GM21423 (cell line): ENCODE results near the gene SIAH2.

Experiments
- ATAC-seq: cut with Tn5 transposase; IDR thresholded peaks from one replicate; pipeline ENCODE4 v1.9.1; 2021; ENCODE audit warnings: mild to moderate bottlenecking, moderate library complexity; ENCODE audit not compliant: unreplicated experiment

Gene SIAH2

DNA sequence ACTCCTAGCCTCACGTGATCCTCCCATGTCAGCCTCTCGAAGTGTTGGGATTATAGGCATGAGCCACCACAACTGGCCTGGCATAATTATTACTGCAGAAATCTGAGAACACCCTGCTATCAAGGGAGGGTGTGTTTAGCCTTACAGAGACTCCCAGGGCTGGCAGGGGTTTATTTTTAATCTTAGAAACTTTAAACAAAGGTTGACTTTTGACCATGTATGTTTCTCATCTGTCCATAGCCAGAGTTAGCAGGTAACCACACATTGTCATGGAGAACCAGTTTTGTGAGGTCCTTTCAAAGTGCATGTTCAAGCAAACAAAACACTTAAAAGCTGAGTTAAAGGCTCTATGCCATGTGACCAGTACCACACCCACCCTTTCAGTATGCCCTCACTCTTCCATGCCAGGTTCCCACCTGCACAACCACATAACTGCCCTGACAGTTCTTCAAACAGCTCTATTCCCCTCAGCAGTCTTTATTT, 11.1 kb downstream of the SIAH2 start:
- no peak for ATAC-seq

DNA sequence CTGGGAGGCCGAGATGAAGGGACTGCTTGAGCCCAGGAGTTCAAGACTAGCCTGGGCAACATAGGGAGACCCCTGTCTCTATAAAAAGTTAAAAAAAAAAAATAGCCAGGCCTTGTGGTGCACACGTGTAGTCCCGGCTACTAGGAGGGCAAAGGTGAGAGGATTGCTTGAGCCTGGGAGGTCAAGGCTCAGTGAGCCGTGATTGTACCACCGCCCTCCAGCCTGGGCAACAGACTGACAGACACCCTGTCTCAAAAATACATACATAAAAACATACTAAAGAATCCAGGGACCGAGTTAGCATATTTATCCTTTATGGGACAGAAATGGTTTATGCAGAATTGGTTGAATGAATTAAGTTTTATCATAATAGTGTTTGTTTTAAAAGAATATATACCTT, 13.7 kb downstream of the SIAH2 start:
- ATAC-seq, result no peak

GRCh38 chr3:150748684-150749047, 14.3 kb downstream of the SIAH2 start:
- no peak for ATAC-seq

DNA sequence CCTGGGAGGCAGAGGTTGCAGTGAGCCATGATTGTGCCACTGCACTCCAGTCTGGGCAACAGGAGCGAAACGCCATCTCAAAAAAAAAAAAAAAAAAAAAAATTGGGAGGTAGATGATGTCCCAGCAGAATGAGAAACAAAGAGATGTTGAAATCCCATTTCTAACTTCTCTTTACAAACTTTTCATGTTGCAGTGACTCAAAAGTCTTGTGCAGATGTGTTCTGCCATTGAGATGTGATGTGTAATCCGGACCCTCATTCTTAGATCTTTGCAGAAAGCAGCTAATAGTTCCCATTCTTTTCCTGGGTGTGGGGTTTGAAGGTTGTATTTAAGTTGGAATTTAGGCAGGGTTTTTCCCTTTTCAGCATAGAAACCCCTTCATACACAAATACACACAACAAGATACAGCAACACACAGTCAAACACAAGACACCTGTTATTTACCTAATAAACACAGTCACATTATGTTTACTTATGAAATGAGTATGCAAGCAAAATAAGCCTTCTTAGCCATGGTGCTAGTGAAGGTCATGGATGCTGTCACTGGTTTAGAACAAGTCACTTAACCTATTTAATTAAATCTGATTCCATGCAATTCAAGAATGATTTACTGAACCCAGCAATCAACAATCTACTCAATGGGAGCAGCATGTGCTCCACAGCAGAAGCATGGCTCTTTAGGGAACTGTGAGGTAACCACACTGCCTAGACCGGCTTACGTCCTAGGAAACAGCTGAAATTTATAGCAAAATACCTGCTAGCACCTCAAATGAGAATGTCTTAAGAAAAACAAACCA, 14.9 kb downstream of the SIAH2 start:
- ATAC-seq, result no peak

GRCh38 chr3:150746791-150747590, 16.0 kb downstream of the SIAH2 start:
- no peak for ATAC-seq

- ATAC-seq, result no peak
These were observed 17.1 kb downstream of the SIAH2 start for GRCh38 chr3:150745832-150746231.

- no peak for ATAC-seq
These were observed 18.1 kb downstream of the SIAH2 start for GRCh38 chr3:150744919-150745211.

DNA sequence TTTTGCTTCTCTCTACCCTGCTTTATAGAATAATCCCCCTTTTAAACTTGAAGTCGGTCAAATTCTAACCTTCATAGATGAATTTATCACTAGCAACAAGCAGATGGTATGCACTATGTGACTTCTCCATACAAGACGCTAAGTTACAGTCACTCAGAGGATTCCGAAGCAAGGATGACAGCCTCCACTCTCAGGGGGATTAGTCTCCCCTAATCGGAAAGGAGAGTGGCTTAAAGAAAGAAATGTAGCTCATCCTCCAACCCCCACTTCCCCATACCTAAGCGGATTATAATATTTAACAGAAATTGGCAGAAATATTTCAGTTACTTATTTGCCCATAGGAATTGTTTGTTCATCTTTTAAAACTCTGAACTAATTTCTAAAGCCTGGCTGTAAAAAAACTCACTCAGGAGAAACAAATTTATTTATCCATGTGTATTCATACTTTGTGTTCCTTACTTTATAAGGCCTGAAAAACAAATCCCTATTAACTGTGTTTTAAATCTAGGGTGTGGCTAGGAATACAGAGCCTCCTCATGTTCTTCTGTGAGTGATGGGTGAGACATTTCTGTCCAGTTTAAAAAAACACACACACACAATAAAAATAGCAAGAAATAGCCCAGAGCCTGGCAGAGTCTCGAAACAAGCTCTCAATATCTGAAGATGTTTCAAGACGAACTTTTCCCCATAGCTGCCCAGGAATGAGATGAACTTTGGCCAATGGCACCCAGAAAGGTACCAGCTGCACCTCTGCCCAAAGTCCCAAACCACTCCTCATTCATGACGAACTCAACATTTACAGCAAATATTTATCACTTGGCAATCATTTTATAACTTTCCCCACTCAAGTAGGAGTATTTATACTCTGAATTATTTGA, 18.7 kb downstream of the SIAH2 start:
- no peak for ATAC-seq

GRCh38 chr3:150743508-150743907, 19.5 kb downstream of the SIAH2 start:
- no peak for ATAC-seq

- no peak for ATAC-seq
These were observed 20.3 kb downstream of the SIAH2 start for GRCh38 chr3:150742679-150743078.

- ATAC-seq, result no peak
These were observed 20.8 kb downstream of the SIAH2 start for GRCh38 chr3:150742141-150742523.

DNA sequence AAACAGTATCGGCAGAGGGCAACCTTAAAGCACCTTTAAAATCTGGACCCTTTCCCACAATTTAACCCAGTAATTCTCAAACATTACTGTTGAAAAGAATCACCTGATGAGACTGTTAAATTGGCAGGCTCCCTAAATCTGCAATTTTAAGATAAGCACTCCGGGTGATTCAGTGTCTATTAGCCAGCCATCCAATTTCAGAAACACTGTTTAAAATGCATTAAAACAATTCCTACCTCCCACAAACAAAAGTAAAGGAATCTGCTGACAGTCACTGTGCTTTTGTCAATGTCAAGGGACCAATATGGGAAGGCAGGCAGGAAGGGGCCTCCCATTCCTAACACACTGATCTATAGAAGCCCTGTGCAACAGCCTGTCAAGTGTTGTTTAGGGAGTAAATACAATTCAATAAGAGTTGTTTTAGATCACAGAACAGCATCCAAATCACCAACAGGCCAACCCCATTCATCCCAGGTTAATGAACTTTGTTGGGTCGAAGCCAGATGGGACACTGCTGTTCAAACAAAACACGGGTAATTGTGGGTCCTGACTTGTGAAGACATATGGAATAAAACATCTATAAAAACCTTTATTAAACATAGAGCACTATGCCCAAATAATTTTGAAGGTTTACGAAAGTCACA, 21.4 kb downstream of the SIAH2 start:
- ATAC-seq, result no peak

GRCh38 chr3:150740733-150741496, 22.1 kb downstream of the SIAH2 start:
- no peak for ATAC-seq

DNA sequence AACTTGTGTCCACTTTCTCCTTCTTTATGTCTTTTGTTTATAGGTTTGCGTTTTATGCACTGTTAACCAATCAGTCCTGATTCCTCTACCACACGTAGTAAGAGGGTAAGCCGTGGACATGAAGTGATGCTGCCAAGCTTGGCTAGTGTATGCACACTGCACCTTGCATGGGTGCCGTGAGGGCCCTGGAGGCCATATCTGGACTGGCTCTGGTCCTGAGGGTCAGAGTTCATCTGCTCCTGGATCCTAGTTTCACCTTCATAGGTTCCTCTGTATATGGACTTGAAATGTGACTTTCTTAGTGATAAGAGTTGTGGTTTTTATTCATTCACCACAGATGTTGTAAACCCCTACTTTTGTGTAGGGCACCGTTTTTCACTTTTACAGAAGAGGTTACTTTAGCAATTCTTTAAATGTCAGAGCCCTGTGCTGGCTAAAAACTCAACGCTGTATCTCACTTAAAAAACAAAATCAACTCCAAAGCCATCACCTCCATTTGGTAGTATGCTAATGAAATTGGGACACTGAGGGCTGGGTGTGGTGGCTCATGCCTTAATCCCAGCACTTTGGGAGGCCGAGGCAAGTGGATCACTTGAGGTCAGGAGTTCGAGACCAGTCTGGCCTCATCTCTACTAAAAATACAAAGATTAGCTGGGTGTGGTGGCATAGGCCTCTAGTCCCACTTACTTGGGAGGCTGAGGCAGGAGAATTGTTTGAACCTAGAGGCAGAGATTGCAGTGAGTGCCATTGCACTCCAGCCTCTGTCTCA, 22.9 kb downstream of the SIAH2 start:
- ATAC-seq, result peak; percentile 9

DNA sequence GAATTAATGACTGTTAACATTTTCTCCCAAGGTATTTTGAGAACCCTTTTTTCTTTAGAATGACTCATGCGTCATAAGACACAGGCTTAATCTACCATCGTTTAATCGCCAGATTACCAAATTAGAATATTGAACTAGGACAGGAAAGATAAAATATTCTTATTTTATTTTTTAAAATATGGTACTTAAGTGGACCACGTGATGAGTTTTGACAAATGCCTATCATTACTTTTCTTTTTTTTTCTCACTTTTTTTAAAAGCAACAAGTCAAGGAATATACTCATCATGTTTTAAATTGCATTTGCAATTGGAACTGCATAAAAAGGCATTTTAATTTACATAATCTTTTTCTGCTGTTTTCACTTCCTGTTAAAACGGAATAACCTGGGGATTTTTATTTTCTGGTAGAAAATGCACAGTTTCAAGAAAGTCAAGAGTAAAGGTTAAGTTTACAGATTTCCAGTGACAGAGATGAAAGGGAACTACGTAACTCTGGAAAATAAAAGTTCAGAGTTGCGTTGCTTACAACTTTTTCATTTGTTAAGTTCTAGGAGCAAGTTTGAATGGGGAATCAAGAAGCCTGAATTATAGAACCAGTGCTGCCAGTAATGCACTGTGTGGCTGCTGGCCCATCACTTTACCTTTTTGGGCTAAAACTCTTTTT, 23.6 kb downstream of the SIAH2 start:
- peak; percentile 35 for ATAC-seq

- no peak for ATAC-seq
These were observed 24.3 kb downstream of the SIAH2 start for GRCh38 chr3:150738688-150739087.

DNA sequence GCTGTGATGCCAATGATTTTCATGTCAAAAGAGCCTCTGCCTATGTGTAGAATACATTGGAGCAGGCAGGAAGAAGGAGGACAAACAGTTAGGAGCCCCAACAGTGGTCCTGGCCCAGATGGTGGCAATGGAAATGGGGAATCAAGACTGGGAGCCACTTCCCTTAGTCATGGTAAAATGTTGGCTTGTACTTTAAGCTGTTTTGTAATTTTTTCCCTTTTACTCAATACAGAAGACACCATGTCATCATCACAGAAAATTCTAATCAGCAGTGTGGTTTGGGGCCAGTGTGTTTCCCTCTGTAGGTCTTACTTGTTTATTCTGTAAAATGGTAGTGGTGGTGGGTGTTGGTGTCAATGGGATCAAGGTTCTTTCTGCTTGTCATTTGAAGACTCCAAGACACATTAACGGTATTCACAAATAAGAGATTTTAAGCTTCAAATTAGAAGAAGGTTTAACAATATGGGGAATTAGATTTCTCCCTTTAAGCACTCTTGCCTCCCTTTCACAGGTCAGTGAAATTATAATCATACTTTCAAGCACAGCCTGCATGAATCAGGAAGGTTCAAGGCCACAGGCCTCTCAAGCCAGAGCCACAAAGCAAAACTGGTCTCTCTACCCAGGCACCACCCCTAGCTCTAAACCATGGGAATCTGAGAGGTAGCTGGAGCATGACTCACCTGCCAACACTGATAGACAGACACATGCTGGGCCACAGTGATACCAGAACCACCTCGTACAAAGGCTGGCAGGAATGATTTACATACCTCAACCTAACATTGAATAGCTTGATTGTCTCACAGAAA, 24.9 kb downstream of the SIAH2 start:
- ATAC-seq, result peak; percentile 51
